ENCODE results near the gene DDX41. TPM values are rescaled to one million over a fixed set of nuclear protein-coding genes. Genes with fewer than 3 reads are reported as not detected.

Gene DDX41
- total RNA-seq, 1 experiment from 2014 or later: 104 TPM

- peaks cover 60% of the 10 kb centered on the region for H3K4me1 ChIP-seq (ENCODE audit: low read length)
- H3K9me3 ChIP-seq (ENCODE audit: low read length): no peaks in the 10 kb centered on the region
- H2AFZ ChIP-seq (ENCODE audit: low read length): 0 out of 2 replicates have a peak overlapping the region, but pooled peaks have one; percentile 70
- H3K27me3 ChIP-seq (ENCODE audit: low read length): no peaks in the 10 kb centered on the region
- peak overlapping the region; percentile 43 for H3K9ac ChIP-seq (ENCODE audit: low read length)
- no peak for DNase-seq
- peak overlapping the region; percentile 96 for H3K4me3 ChIP-seq (ENCODE audit: low read length)
- peaks cover 8% of the 10 kb centered on the region; the same call in 1 of the 2 replicates for H4K20me1 ChIP-seq (ENCODE audit: insufficient read depth, low read depth, low read length)
- no peaks in the 10 kb centered on the region for H3K9me2 ChIP-seq (replicated peaks; ENCODE audit: insufficient read depth, low read length)
- H3K4me2 ChIP-seq (ENCODE audit: low read depth, low read length, poor library complexity, severe bottlenecking): peak overlapping the region; percentile 98
- peaks cover 10% of the 10 kb centered on the region for H3K79me2 ChIP-seq (ENCODE audit: low read length)
- no peak overlapping the region for H3K27ac ChIP-seq (ENCODE audit: low read length)
- no peaks in the 10 kb centered on the region for H3K36me3 ChIP-seq (ENCODE audit: insufficient read depth, low read length)
Measured at GRCh38 chr5:177498013-177498787, 18.6 kb downstream of the DDX41 start.

- 0 out of 2 replicates have a peak within 1 kb of the TSS, but pooled peaks have one; percentile 70 for H2AFZ ChIP-seq (ENCODE audit: low read length)
- peak; percentile 98 for DNase-seq
- peaks cover 8% of the 10 kb centered on the region; the same call in 1 of the 2 replicates for H4K20me1 ChIP-seq (ENCODE audit: insufficient read depth, low read depth, low read length)
- no peaks in the 10 kb centered on the region for H3K9me2 ChIP-seq (replicated peaks; ENCODE audit: insufficient read depth, low read length)
- no peaks in the 10 kb centered on the region for H3K9me3 ChIP-seq (ENCODE audit: low read length)
- H3K36me3 ChIP-seq (ENCODE audit: insufficient read depth, low read length): no peaks in the 10 kb centered on the region
- peak within 1 kb of the TSS; percentile 96 for H3K4me3 ChIP-seq (ENCODE audit: low read length)
- H3K4me2 ChIP-seq (ENCODE audit: low read depth, low read length, poor library complexity, severe bottlenecking): peak within 1 kb of the TSS; percentile 98
- peaks cover 10% of the 10 kb centered on the region for H3K79me2 ChIP-seq (ENCODE audit: low read length)
- H3K4me1 ChIP-seq (ENCODE audit: low read length): peaks cover 53% of the 10 kb centered on the region
- peak within 1 kb of the TSS; percentile 96 for H3K9ac ChIP-seq (ENCODE audit: low read length)
- no peaks in the 10 kb centered on the region for H3K27me3 ChIP-seq (ENCODE audit: low read length)
- H3K27ac ChIP-seq (ENCODE audit: low read length): peak within 1 kb of the TSS; percentile 85
Measured at GRCh38 chr5:177497292-177498012, 19.3 kb downstream of the DDX41 start, which contains the start of gene PDLIM7. Gene PDLIM7, minus strand, starts transcription at chr5:177497604. Its CDS starts 1,092 bp downstream, at chr5:177496512.

- peak; percentile 90 for DNase-seq
- no peaks in the 10 kb centered on the region for H3K27me3 ChIP-seq (ENCODE audit: low read length)
- H3K4me1 ChIP-seq (ENCODE audit: low read length): peaks cover 46% of the 10 kb centered on the region
- no peaks in the 10 kb centered on the region for H3K36me3 ChIP-seq (ENCODE audit: insufficient read depth, low read length)
- no peak overlapping the region for H2AFZ ChIP-seq (ENCODE audit: low read length)
- no peaks in the 10 kb centered on the region for H3K9me3 ChIP-seq (ENCODE audit: low read length)
- H3K9ac ChIP-seq (ENCODE audit: low read length): peak overlapping the region; percentile 96
- H4K20me1 ChIP-seq (ENCODE audit: insufficient read depth, low read depth, low read length): peaks cover 8% of the 10 kb centered on the region; the same call in 1 of the 2 replicates
- H3K9me2 ChIP-seq (replicated peaks; ENCODE audit: insufficient read depth, low read length): no peaks in the 10 kb centered on the region
- peaks cover 10% of the 10 kb centered on the region for H3K79me2 ChIP-seq (ENCODE audit: low read length)
- peak overlapping the region; percentile 85 for H3K27ac ChIP-seq (ENCODE audit: low read length)
- peak overlapping the region; percentile 98 for H3K4me2 ChIP-seq (ENCODE audit: low read depth, low read length, poor library complexity, severe bottlenecking)
- H3K4me3 ChIP-seq (ENCODE audit: low read length): peak overlapping the region; percentile 96
Measured at GRCh38 chr5:177496727-177497291, 20.0 kb downstream of the DDX41 start.

- H3K79me2 ChIP-seq (ENCODE audit: low read length): peaks cover 10% of the 10 kb centered on the region
- DNase-seq: no peak
- no peaks in the 10 kb centered on the region for H3K9me2 ChIP-seq (replicated peaks; ENCODE audit: insufficient read depth, low read length)
- H3K9ac ChIP-seq (ENCODE audit: low read length): peak overlapping the region; percentile 96
- H3K27me3 ChIP-seq (ENCODE audit: low read length): no peaks in the 10 kb centered on the region
- H3K9me3 ChIP-seq (ENCODE audit: low read length): no peaks in the 10 kb centered on the region
- no peaks in the 10 kb centered on the region for H3K36me3 ChIP-seq (ENCODE audit: insufficient read depth, low read length)
- H3K4me2 ChIP-seq (ENCODE audit: low read depth, low read length, poor library complexity, severe bottlenecking): peak overlapping the region; percentile 98
- H4K20me1 ChIP-seq (ENCODE audit: insufficient read depth, low read depth, low read length): peaks cover 8% of the 10 kb centered on the region; the same call in 1 of the 2 replicates
- peak overlapping the region; percentile 85 for H3K27ac ChIP-seq (ENCODE audit: low read length)
- peak overlapping the region; percentile 96 for H3K4me3 ChIP-seq (ENCODE audit: low read length)
- H2AFZ ChIP-seq (ENCODE audit: low read length): no peak overlapping the region
- peaks cover 42% of the 10 kb centered on the region for H3K4me1 ChIP-seq (ENCODE audit: low read length)
Measured at GRCh38 chr5:177496070-177496726, 20.6 kb downstream of the DDX41 start.

- H4K20me1 ChIP-seq (ENCODE audit: insufficient read depth, low read depth, low read length): peaks cover 8% of the 10 kb centered on the region; the same call in 1 of the 2 replicates
- H3K36me3 ChIP-seq (ENCODE audit: insufficient read depth, low read length): no peaks in the 10 kb centered on the region
- H3K4me1 ChIP-seq (ENCODE audit: low read length): peaks cover 45% of the 10 kb centered on the region
- DNase-seq: peak; percentile 67
- peak overlapping the region; percentile 96 for H3K9ac ChIP-seq (ENCODE audit: low read length)
- H3K4me3 ChIP-seq (ENCODE audit: low read length): peak overlapping the region; percentile 96; the same call in 1 of the 2 replicates
- H3K4me2 ChIP-seq (ENCODE audit: low read depth, low read length, poor library complexity, severe bottlenecking): peak overlapping the region; percentile 98
- no peaks in the 10 kb centered on the region for H3K27me3 ChIP-seq (ENCODE audit: low read length)
- peak overlapping the region; percentile 85 for H3K27ac ChIP-seq (ENCODE audit: low read length)
- H3K79me2 ChIP-seq (ENCODE audit: low read length): peaks cover 10% of the 10 kb centered on the region
- no peak overlapping the region for H2AFZ ChIP-seq (ENCODE audit: low read length)
- H3K9me3 ChIP-seq (ENCODE audit: low read length): no peaks in the 10 kb centered on the region
- no peaks in the 10 kb centered on the region for H3K9me2 ChIP-seq (replicated peaks; ENCODE audit: insufficient read depth, low read length)
Measured at GRCh38 chr5:177495243-177496060, 21.3 kb downstream of the DDX41 start.

- no peaks in the 10 kb centered on the region for H3K27me3 ChIP-seq (ENCODE audit: low read length)
- peak overlapping the region; percentile 85 for H3K27ac ChIP-seq (ENCODE audit: low read length)
- peak overlapping the region; percentile 98 for H3K4me2 ChIP-seq (ENCODE audit: low read depth, low read length, poor library complexity, severe bottlenecking)
- no peak for DNase-seq
- H3K4me1 ChIP-seq (ENCODE audit: low read length): peaks cover 53% of the 10 kb centered on the region
- no peaks in the 10 kb centered on the region for H3K9me3 ChIP-seq (ENCODE audit: low read length)
- peak overlapping the region; percentile 96; the same call in 1 of the 2 replicates for H3K9ac ChIP-seq (ENCODE audit: low read length)
- H3K4me3 ChIP-seq (ENCODE audit: low read length): no peak overlapping the region
- no peaks in the 10 kb centered on the region for H3K36me3 ChIP-seq (ENCODE audit: insufficient read depth, low read length)
- peaks cover 10% of the 10 kb centered on the region for H3K79me2 ChIP-seq (ENCODE audit: low read length)
- H3K9me2 ChIP-seq (replicated peaks; ENCODE audit: insufficient read depth, low read length): no peaks in the 10 kb centered on the region
- H4K20me1 ChIP-seq (ENCODE audit: insufficient read depth, low read depth, low read length): peaks cover 8% of the 10 kb centered on the region; the same call in 1 of the 2 replicates
- no peak overlapping the region for H2AFZ ChIP-seq (ENCODE audit: low read length)
Measured at GRCh38 chr5:177494346-177495195, 22.2 kb downstream of the DDX41 start.
